ENCODE measurements around the gene HSPA12B.

HSPA12B gene

GRCh38 chr20:3732327-3733118, at the start of gene HSPA12B:
HSPA12B (plus strand) TSS chr20:3732685; CDS start chr20:3738675, 5,990 bp downstream.
- CTCF ChIA-PET: interaction anchor here (1.9 kb wide), 1 partner anchor 21 kb away, joined by 4 read pairs; no protein-coding TSS in a partner anchor
- Mint-ChIP-seq H3K27me3 (peaks cover 88% of the 10 kb centered on the region), H3K27ac (no peak within 1 kb of the TSS)

GRCh38 chr20:3685341-3685740, 47.1 kb upstream of the HSPA12B start:
- H3K4me3 Mint-ChIP-seq: no peak overlapping the region
- no peak overlapping the region for H3K27ac Mint-ChIP-seq
- CTCF ChIA-PET: no interaction called here
- no peaks in the 10 kb centered on the region for H3K36me3 Mint-ChIP-seq
- DNase-seq: no peak
- H3K27me3 Mint-ChIP-seq: peaks cover 82% of the 10 kb centered on the region
- no peaks in the 10 kb centered on the region for H3K9me3 Mint-ChIP-seq
- H3K4me1 Mint-ChIP-seq: no peaks in the 10 kb centered on the region

More at GRCh38 chr20:3732327-3733118, at the start of gene HSPA12B:
- H3K9me3 Mint-ChIP-seq: no peaks in the 10 kb centered on the region
- no peak within 1 kb of the TSS for H3K4me3 Mint-ChIP-seq
- no peak for DNase-seq
- H3K4me1 Mint-ChIP-seq: peaks cover 5% of the 10 kb centered on the region
- H3K36me3 Mint-ChIP-seq: no peaks in the 10 kb centered on the region

GRCh38 chr20:3686421-3686820, 46.1 kb upstream of the HSPA12B start:
- no peaks in the 10 kb centered on the region for H3K9me3 Mint-ChIP-seq
- no peaks in the 10 kb centered on the region for H3K36me3 Mint-ChIP-seq
- peaks cover 71% of the 10 kb centered on the region for H3K27me3 Mint-ChIP-seq
- no peak overlapping the region for H3K27ac Mint-ChIP-seq
- no peak for DNase-seq
- no peaks in the 10 kb centered on the region for H3K4me1 Mint-ChIP-seq
- no peak overlapping the region for H3K4me3 Mint-ChIP-seq
- CTCF ChIA-PET: no interaction called here

- DNase-seq: no peak
- CTCF ChIA-PET: no interaction called here
- Mint-ChIP-seq H3K36me3 (no peaks in the 10 kb centered on the region), H3K4me1 (no peaks in the 10 kb centered on the region), H3K4me3 (no peak overlapping the region), H3K27me3 (peaks cover 66% of the 10 kb centered on the region), H3K9me3 (no peaks in the 10 kb centered on the region), H3K27ac (no peak overlapping the region)
Observed at GRCh38 chr20:3686867-3687321, 45.6 kb upstream of the HSPA12B start.

GRCh38 chr20:3687655-3688054, 44.8 kb upstream of the HSPA12B start:
- peaks cover 59% of the 10 kb centered on the region for H3K27me3 Mint-ChIP-seq
- no peak for DNase-seq
- H3K27ac Mint-ChIP-seq: no peak overlapping the region
- no peaks in the 10 kb centered on the region for H3K4me1 Mint-ChIP-seq
- H3K36me3 Mint-ChIP-seq: no peaks in the 10 kb centered on the region
- no peaks in the 10 kb centered on the region for H3K9me3 Mint-ChIP-seq
- no peak overlapping the region for H3K4me3 Mint-ChIP-seq
- CTCF ChIA-PET: interaction anchor here (1.0 kb wide), 1 partner anchor 68 kb away, joined by 3 read pairs; no protein-coding TSS in a partner anchor

- Mint-ChIP-seq H3K27ac (no peak overlapping the region), H3K27me3 (peaks cover 36% of the 10 kb centered on the region), H3K36me3 (no peaks in the 10 kb centered on the region), H3K4me1 (no peaks in the 10 kb centered on the region), H3K4me3 (no peak overlapping the region), H3K9me3 (no peaks in the 10 kb centered on the region)
- no peak for DNase-seq
- CTCF ChIA-PET: no interaction called here
Observed at GRCh38 chr20:3689978-3690377, 42.5 kb upstream of the HSPA12B start.

GRCh38 chr20:3690413-3690812, 42.1 kb upstream of the HSPA12B start:
- H3K4me3 Mint-ChIP-seq: no peak overlapping the region
- H3K27ac Mint-ChIP-seq: no peak overlapping the region
- H3K36me3 Mint-ChIP-seq: no peaks in the 10 kb centered on the region
- peaks cover 35% of the 10 kb centered on the region for H3K27me3 Mint-ChIP-seq
- no peak for DNase-seq
- CTCF ChIA-PET: no interaction called here
- no peaks in the 10 kb centered on the region for H3K9me3 Mint-ChIP-seq
- no peaks in the 10 kb centered on the region for H3K4me1 Mint-ChIP-seq

GRCh38 chr20:3691306-3691705, 41.2 kb upstream of the HSPA12B start:
- Mint-ChIP-seq H3K9me3 (peaks cover 1% of the 10 kb centered on the region), H3K36me3 (no peaks in the 10 kb centered on the region), H3K27ac (no peak overlapping the region), H3K4me1 (no peaks in the 10 kb centered on the region), H3K27me3 (peaks cover 29% of the 10 kb centered on the region), H3K4me3 (no peak overlapping the region)
- DNase-seq: no peak
- CTCF ChIA-PET: no interaction called here

GRCh38 chr20:3691897-3692296, 40.6 kb upstream of the HSPA12B start:
- Mint-ChIP-seq H3K27me3 (peaks cover 23% of the 10 kb centered on the region), H3K9me3 (peaks cover 3% of the 10 kb centered on the region), H3K4me3 (no peak overlapping the region), H3K36me3 (no peaks in the 10 kb centered on the region), H3K4me1 (no peaks in the 10 kb centered on the region), H3K27ac (no peak overlapping the region)
- DNase-seq: no peak
- CTCF ChIA-PET: no interaction called here

GRCh38 chr20:3692706-3693294, 39.7 kb upstream of the HSPA12B start:
- H3K27me3 Mint-ChIP-seq: peaks cover 16% of the 10 kb centered on the region
- H3K4me1 Mint-ChIP-seq: no peaks in the 10 kb centered on the region
- H3K4me3 Mint-ChIP-seq: no peak overlapping the region
- CTCF ChIA-PET: interaction anchor here (1.3 kb wide), 1 partner anchor 16 kb away, joined by 4 read pairs; no protein-coding TSS in a partner anchor
- H3K9me3 Mint-ChIP-seq: peaks cover 3% of the 10 kb centered on the region
- no peak overlapping the region for H3K27ac Mint-ChIP-seq
- no peaks in the 10 kb centered on the region for H3K36me3 Mint-ChIP-seq
- no peak for DNase-seq

- H3K36me3 Mint-ChIP-seq: no peaks in the 10 kb centered on the region
- CTCF ChIA-PET: interaction anchor here (1.3 kb wide), 1 partner anchor 17 kb away, joined by 4 read pairs; no protein-coding TSS in a partner anchor
- no peak overlapping the region for H3K27ac Mint-ChIP-seq
- no peak for DNase-seq
- no peaks in the 10 kb centered on the region for H3K4me1 Mint-ChIP-seq
- no peak overlapping the region for H3K4me3 Mint-ChIP-seq
- peaks cover 13% of the 10 kb centered on the region for H3K27me3 Mint-ChIP-seq
- H3K9me3 Mint-ChIP-seq: peaks cover 3% of the 10 kb centered on the region
Observed at GRCh38 chr20:3693376-3693775, 39.1 kb upstream of the HSPA12B start.

GRCh38 chr20:3694864-3695263, 37.6 kb upstream of the HSPA12B start:
- Mint-ChIP-seq H3K4me3 (no peak overlapping the region), H3K27me3 (peaks cover 11% of the 10 kb centered on the region), H3K27ac (no peak overlapping the region), H3K9me3 (peaks cover 3% of the 10 kb centered on the region), H3K36me3 (no peaks in the 10 kb centered on the region), H3K4me1 (no peaks in the 10 kb centered on the region)
- CTCF ChIA-PET: interaction anchor here (2.6 kb wide), 1 partner anchor 16 kb away, joined by 11 read pairs; no protein-coding TSS in a partner anchor
- DNase-seq: no peak

GRCh38 chr20:3696200-3696599, 36.3 kb upstream of the HSPA12B start:
- Mint-ChIP-seq H3K27ac (no peak overlapping the region), H3K9me3 (peaks cover 3% of the 10 kb centered on the region), H3K4me3 (no peak overlapping the region), H3K27me3 (peaks cover 11% of the 10 kb centered on the region), H3K4me1 (no peaks in the 10 kb centered on the region), H3K36me3 (no peaks in the 10 kb centered on the region)
- no peak for DNase-seq
- CTCF ChIA-PET: interaction anchor here (2.6 kb wide), 1 partner anchor 15 kb away, joined by 11 read pairs; no protein-coding TSS in a partner anchor

GRCh38 chr20:3696745-3697587, 35.5 kb upstream of the HSPA12B start:
- no peak overlapping the region for H3K27ac Mint-ChIP-seq
- no peaks in the 10 kb centered on the region for H3K4me1 Mint-ChIP-seq
- no peak overlapping the region for H3K4me3 Mint-ChIP-seq
- peaks cover 3% of the 10 kb centered on the region for H3K9me3 Mint-ChIP-seq
- H3K27me3 Mint-ChIP-seq: peaks cover 15% of the 10 kb centered on the region
- H3K36me3 Mint-ChIP-seq: no peaks in the 10 kb centered on the region
- DNase-seq: no peak
- CTCF ChIA-PET: interaction anchor here (1.5 to 1.8 kb wide), 2 partner anchors 14 to 21 kb away, joined by 4 to 9 read pairs; no protein-coding TSS in a partner anchor
